Chondrocyte (in vitro differentiated cells): ENCODE results near the gene TMEM63B. TPM values are rescaled to one million over a fixed set of nuclear protein-coding genes. Genes with fewer than 3 reads are reported as not detected.

Experiments used
- DNase-seq: peaks from one replicate; pipeline ENCODE4 v3.0.0; 2021; ENCODE audit warnings: mixed read lengths, low spot score
- H3K27ac Mint-ChIP-seq: one replicate; pipeline ENCODE4 v1.8.0; 2021; ENCODE audit warnings: mild to moderate bottlenecking, moderate library complexity, mixed read lengths; ENCODE audit not compliant: unreplicated experiment
- H3K27me3 Mint-ChIP-seq: 2 replicates; pipeline ENCODE4 v1.8.0; 2021; ENCODE audit warnings: low read depth, mixed read lengths
- H3K36me3 Mint-ChIP-seq: 2 replicates; pipeline ENCODE4 v1.8.0; 2021; ENCODE audit warnings: low read depth, mixed read lengths
- H3K4me1 Mint-ChIP-seq: 2 replicates; pipeline ENCODE4 v1.8.0; 2021; ENCODE audit warnings: low read depth, mild to moderate bottlenecking, mixed read lengths
- H3K4me3 Mint-ChIP-seq: one replicate; pipeline ENCODE4 v1.8.0; 2021; ENCODE audit warnings: mild to moderate bottlenecking, moderate library complexity, mixed read lengths; ENCODE audit not compliant: unreplicated experiment
- H3K9me3 Mint-ChIP-seq: 2 replicates; pipeline ENCODE4 v1.8.0; 2021; ENCODE audit warnings: low read depth, mixed read lengths
- total RNA-seq: library from RNA; stranded (reverse); gene quantifications from 3 replicates; pipeline ENCODE4 v1.2.1, GENCODE V29; 2021
- TF ChIP-seq, protein P1 (sequence below): fragments of 200-600 bp; sonication (generic); IDR thresholded peaks from 2 replicates; pipeline ENCODE4 v1.5.0; 2021; ENCODE audit warnings: antibody characterized with exemption, mild to moderate bottlenecking, moderate library complexity

Gene TMEM63B
- total RNA-seq, 1 donor from 2014 or later: 40.7 TPM

DNA sequence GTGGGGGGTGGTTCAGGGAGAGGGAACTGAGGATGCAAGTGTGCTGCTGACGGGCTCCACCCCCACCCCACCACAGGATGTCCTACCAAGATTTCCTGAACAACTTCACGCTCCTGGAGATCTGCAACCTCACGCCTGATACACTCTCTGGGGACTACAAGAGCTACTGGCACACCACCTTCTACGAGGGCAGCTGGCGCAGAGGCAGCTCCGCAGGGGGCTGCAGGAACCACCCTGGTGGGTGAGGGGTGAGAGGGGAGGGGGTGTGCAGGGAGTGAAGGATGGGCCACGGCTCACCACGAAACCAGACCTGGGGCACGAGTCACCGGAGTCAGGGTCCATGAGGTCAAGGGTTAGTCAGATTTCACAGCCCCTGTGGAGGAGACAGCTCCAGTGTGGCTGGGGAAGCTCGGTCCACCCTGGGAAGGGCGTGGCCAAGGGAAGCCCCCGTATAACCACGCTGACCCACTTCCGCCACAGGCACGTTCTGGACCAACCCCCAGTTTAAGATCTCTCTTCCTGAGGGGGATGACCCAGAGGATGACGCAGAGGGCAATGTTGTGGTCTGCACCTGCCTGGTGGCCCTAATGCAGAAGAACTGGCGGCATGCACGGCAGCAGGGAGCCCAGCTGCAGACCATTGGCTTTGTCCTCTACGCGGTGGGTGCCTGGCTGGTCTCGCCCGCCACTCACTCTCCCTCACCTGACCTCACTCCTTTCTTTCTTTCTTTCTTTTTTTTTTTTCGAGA is 49.6 kb downstream of the TMEM63B start:
- H3K4me3 Mint-ChIP-seq: no peak overlapping the region
- no peaks in the 10 kb centered on the region for H3K9me3 Mint-ChIP-seq
- no peak overlapping the region for H3K27ac Mint-ChIP-seq
- TF ChIP-seq, protein P1, sequence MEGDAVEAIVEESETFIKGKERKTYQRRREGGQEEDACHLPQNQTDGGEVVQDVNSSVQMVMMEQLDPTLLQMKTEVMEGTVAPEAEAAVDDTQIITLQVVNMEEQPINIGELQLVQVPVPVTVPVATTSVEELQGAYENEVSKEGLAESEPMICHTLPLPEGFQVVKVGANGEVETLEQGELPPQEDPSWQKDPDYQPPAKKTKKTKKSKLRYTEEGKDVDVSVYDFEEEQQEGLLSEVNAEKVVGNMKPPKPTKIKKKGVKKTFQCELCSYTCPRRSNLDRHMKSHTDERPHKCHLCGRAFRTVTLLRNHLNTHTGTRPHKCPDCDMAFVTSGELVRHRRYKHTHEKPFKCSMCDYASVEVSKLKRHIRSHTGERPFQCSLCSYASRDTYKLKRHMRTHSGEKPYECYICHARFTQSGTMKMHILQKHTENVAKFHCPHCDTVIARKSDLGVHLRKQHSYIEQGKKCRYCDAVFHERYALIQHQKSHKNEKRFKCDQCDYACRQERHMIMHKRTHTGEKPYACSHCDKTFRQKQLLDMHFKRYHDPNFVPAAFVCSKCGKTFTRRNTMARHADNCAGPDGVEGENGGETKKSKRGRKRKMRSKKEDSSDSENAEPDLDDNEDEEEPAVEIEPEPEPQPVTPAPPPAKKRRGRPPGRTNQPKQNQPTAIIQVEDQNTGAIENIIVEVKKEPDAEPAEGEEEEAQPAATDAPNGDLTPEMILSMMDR: no peak
- H3K36me3 Mint-ChIP-seq: no peaks in the 10 kb centered on the region
- no peaks in the 10 kb centered on the region for H3K27me3 Mint-ChIP-seq
- H3K4me1 Mint-ChIP-seq: peaks cover 37% of the 10 kb centered on the region
- no peak for DNase-seq

DNA sequence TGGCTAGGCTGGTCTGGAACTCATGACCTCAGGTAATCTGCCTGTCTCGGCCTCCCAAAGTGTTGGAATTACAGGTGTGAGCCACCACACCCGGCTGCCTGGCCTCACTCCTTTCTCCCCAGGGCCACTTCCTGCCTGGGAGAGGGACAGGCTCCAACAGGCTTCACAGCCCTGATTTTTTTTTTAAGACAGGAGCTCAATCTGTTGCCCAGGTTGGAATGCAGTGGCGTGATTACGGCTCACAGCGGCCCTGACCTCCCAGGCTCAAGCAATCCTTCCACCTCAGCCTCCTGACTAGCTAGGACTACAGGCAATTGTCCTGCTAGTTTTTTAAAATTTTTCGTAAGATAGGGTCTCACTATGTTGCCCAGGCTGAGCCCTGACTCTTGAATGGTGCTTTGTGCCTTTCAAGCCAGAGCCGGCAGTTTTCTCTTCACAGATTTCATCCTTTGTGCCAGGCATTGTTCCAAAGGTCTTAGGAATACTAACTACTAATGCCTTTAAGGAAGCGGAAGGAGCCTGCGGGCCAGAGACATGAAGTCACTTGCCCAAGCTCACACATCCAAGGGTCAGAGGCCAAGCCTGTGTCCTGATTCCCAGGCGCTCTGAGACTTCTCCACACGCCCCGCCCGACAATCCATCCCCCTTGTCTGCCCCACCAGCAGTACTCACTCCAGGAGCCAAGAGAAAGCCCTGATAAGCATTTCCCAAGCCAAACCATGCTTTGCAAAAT is 50.5 kb downstream of the TMEM63B start:
- H3K27ac Mint-ChIP-seq: peak overlapping the region; percentile 89

DNA sequence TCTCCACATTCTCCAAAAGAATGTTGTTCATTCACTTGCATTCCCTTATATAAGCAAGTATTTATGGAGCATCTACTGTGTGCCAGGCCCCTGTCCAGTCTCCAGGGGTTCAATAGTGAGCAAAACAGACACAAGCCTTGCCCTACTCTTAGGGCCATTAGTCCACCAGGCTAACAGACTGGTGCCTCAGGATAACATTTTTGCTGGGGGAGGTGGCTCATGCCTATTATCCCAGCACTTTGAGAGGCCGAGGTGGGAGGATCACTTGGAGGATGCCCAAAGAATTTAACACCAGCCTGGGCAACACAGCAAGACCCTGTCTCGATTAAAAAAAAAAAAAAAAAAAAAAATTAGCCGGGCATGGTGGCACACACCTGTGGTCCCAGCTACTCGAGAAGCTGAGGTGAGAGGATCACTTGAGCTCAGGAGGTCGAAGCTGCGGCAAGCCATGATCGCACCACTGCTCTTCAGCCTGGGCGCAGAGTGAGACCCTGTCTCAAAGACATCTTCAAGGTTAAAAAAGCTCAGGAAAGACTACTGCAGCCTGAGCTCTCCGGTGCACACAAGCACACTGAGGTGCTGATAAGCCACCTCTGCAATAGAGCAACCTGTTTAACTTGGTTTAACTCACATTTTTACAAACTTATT is 51.2 kb downstream of the TMEM63B start:
- no peaks in the 10 kb centered on the region for H3K27me3 Mint-ChIP-seq
- no peak overlapping the region for H3K4me3 Mint-ChIP-seq
- TF ChIP-seq, protein P1: no peak

More for the DNA sequence above, 50.5 kb downstream of the TMEM63B start:
- Mint-ChIP-seq H3K4me1 (peaks cover 33% of the 10 kb centered on the region), H3K36me3 (no peaks in the 10 kb centered on the region), H3K4me3 (no peak overlapping the region), H3K9me3 (no peaks in the 10 kb centered on the region), H3K27me3 (no peaks in the 10 kb centered on the region)
- DNase-seq: no peak
- TF ChIP-seq, protein P1: no peak

DNA sequence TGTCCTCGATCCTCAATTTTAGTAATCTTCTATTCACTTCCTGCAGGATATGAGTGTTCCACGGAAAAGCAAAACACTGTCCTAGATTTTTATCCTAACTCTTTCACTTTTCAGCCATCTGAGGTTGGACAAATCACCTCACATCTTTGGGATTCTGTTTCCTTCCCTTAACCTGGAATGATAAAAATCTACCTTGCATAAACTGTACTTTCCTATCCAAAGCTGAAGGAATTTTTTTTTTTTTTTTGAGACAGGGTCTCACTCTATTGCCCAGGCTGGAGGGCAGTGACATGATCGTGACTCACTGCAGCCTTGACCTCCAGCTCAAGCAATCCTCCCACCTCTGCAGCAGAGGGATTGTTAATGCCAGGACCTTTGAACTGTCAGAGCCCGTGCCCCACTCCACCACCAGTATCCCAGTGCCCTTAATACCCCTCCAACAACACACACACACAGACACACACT is 51.8 kb downstream of the TMEM63B start:
- Mint-ChIP-seq H3K27ac (peak overlapping the region; percentile 52), H3K4me1 (peaks cover 29% of the 10 kb centered on the region), H3K4me3 (no peak overlapping the region), H3K27me3 (no peaks in the 10 kb centered on the region), H3K36me3 (no peaks in the 10 kb centered on the region), H3K9me3 (no peaks in the 10 kb centered on the region)
- DNase-seq: no peak
- TF ChIP-seq, protein P1: no peak

More for the DNA sequence above, 51.2 kb downstream of the TMEM63B start:
- Mint-ChIP-seq H3K27ac (peak overlapping the region; percentile 89), H3K36me3 (no peaks in the 10 kb centered on the region), H3K9me3 (no peaks in the 10 kb centered on the region), H3K4me1 (peaks cover 32% of the 10 kb centered on the region)
- no peak for DNase-seq

DNA sequence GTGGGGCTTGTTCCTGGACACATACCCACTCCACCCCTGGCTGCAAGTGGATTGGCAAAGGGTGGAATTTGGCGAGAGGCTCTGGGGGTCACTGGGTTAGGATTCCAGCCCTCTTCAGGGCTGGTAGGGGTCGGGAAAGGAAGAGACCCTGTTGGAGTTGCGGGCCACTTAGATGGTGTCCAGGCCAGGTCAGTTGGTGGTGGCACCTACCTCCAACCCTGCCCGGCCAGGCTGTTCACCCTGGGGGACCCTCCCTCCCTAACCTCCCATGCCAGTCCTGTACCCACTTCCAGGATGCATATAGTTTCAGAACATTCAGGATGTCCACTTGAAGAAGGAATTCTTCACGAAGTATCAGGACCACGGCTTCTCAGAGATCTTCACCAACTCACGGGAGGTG is 52.3 kb downstream of the TMEM63B start:
- Mint-ChIP-seq H3K4me3 (no peak overlapping the region), H3K27me3 (no peaks in the 10 kb centered on the region), H3K9me3 (no peaks in the 10 kb centered on the region), H3K27ac (no peak overlapping the region), H3K4me1 (peaks cover 29% of the 10 kb centered on the region), H3K36me3 (no peaks in the 10 kb centered on the region)
- no peak for DNase-seq
- TF ChIP-seq, protein P1: no peak
